ENCODE results near the gene RAMAC.
"Not testable (repeated sequence)": the region's sequence is repeated elsewhere in the genome, so short reads cannot be mapped to it uniquely, and the experiment has no call there.

RAMAC gene

DNA sequence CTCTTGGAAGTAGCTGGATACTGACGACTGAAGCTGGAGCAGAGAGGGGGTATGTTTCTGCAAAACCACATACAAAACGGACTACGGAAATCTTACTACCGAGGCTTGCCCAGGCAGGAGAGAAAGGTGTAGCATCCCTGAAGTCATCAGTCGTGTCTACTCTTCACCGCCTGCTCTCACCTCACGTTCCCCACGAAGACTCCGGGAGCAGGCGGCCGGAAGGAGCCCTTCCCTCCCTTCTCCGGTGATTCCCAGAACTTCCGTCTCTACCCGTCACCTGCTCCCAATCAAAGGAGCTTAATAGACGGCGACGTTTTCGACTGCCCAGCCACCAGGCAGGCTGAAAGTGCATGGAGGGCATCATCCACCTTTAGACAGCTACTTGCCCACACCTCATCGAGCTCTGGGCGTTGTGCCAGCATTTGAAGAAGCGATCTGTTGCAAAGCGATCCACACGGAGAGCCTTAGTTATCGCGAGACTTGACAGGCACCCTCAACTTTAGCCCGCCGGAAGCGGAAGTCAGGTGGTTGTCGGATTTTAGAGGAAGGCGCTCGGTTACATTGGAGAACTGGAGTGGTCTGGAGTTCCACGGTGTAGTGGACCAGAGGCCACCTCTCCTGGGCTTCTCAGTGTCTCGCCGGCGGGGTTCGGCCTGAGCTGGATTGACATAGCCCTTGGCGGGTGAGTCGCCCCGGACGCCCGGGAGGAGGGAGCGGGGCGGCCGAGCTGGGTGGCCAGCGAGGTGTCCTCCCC is at the start of gene RAMAC:
Gene RAMAC (plus strand): TSS at position 523 of the 754 bp plus-strand sequence. CDS start 2,809 bp downstream, outside the sequence.
- peak; percentile 87 for DNase-seq

DNA sequence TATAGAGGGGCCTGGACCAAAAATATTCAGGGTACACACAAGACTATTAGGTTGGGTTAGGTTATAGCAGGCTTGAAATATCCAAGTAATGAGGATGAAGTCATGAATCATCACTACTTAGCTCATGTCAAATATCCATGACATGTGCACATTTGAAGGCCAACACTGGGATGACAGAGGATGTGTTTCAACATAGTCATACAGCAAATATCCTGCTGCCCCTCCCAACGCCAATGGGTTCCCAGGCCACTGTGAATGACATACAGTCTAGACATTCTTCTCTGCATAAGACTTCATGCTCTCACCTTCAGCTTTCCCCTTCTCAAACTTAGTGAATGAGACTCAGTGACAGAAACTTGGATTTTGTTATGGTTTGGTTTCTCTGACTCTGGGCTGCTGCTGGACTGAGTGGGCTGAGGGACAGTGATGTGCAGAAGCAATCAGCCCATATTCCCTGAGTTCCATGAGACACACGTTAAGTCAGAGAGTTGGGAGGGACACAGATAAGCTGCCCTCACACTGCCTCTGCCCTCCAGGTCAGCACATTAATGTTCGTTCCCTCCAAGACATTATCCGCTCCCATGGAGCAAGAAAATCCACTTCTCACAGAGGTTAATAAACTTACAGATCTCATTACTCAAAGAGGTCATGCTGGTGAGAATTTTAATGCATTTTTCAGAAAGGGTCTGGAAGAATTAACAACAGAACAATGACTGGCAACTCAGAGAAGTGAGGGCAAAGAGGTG is 48.9 kb upstream of the RAMAC start:
- no peak for DNase-seq

DNA sequence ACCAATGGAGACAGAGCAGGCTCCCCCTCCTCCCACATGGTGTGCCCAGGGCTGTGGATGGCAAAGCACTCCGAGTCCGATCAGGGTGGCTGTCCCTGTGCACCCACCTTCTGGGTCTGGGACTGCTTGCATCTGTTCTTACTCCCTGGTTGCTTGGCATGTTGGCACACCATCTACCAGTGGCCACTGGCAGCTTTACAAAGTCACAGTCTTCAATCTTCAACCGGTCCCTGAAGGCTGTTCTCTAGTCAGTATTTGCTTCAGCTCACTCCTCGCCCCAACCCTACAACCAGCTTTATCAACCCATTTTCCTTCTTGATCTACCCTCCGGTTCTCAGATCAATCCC is 48.3 kb upstream of the RAMAC start:
- no peak for DNase-seq

- not testable (repeated sequence) for DNase-seq
Observed at GRCh38 chr15:82939678-82940077, 46.3 kb upstream of the RAMAC start.

DNA sequence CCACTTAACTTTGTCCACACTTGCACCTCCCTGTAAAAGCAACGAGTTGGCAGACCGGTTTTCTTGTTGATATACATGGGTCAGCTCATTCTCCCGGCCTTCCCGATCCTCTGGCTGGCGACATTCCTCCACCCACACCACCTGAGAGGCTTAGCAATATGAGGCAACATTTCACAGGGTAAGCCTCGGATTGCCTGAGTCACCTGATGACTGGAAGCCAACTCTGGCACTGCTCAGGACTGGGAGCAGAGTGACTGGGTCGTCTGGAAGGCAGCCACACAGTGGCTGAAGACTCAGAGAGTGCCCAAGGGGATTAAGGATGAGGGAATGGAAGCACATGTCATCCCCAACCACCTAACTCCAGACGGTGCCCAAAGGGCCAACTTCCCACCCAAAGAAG is 43.3 kb upstream of the RAMAC start:
- DNase-seq: no peak

DNA sequence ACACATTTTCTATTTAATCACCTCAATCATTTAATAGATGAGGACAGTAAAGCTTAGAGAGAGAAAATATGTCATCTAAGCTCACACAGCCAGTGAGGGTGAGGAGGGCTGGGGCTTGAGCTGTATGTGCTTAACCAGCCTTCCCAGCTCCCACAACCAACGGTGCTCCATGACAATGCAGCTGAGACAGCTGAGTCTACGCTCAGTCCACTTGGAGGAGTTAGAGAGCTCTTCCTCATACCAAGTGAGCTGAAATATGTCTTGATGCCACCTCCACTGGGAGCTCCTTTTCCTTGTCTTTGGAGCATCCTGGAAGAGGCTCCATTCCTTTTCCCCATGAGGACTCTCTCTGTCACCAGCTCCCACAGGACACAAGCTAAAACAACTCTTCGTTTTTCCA is 42.8 kb upstream of the RAMAC start:
- no peak for DNase-seq

DNA sequence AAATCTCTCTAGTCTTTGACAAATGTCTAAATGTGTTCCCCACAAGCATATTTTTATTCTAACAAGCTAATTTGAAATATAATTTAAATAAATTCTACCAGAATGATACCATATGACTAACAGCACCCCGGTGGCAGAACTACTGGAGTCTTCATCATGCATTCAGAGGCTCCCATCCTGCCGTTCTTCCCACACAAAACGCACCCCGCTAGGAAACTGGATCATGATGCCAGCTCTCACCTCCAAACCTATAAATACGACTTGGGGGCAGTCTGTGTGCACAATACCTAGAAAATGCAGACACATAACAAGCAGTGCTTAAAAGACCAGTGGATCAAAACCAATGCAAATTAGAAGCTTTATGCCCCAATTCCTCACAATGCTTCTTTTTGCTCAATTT is 42.0 kb upstream of the RAMAC start:
- no peak for DNase-seq

- no peak for DNase-seq
Observed at GRCh38 chr15:82944821-82945220, 41.2 kb upstream of the RAMAC start.

GRCh38 chr15:82945326-82945725 is 40.7 kb upstream of the RAMAC start:
- DNase-seq: no peak

GRCh38 chr15:82946155-82946701 is 39.8 kb upstream of the RAMAC start:
- DNase-seq: no peak

GRCh38 chr15:82950295-82950694 is 35.7 kb upstream of the RAMAC start:
- DNase-seq: no peak

- no peak for DNase-seq
Observed at GRCh38 chr15:82950746-82951370, 35.2 kb upstream of the RAMAC start.

DNA sequence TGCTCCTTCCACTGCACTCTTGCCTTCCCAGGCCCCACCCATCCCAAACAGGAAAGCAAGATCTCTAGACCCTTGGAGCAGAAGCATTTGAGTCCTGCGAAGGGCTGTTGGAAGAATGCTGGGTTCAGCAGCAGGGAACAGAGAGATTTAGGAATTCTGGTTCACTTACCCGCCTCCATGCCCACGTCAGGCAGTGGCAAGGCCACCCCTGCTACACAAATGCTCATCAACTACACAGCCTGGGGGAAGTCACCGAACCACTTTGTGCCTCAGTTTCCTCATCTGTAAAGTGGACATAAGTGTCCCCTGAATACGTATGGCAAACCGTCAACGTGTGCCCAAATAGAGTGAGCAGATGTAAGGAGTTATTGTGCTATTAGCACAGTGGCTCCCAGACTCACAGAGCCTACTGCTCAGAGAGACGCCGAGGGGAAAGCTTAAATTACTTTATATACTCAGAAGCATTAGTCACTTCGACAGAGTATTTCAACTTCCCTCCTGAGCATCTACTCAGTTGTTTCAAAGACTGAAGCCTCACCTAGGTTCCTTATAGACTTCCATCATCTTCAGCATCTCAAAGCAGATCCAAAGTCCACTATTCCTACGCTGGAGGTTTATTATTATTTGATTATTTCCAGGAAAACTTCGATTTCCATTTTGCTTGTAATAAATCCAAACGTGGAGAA is 34.4 kb upstream of the RAMAC start:
- no peak for DNase-seq

DNA sequence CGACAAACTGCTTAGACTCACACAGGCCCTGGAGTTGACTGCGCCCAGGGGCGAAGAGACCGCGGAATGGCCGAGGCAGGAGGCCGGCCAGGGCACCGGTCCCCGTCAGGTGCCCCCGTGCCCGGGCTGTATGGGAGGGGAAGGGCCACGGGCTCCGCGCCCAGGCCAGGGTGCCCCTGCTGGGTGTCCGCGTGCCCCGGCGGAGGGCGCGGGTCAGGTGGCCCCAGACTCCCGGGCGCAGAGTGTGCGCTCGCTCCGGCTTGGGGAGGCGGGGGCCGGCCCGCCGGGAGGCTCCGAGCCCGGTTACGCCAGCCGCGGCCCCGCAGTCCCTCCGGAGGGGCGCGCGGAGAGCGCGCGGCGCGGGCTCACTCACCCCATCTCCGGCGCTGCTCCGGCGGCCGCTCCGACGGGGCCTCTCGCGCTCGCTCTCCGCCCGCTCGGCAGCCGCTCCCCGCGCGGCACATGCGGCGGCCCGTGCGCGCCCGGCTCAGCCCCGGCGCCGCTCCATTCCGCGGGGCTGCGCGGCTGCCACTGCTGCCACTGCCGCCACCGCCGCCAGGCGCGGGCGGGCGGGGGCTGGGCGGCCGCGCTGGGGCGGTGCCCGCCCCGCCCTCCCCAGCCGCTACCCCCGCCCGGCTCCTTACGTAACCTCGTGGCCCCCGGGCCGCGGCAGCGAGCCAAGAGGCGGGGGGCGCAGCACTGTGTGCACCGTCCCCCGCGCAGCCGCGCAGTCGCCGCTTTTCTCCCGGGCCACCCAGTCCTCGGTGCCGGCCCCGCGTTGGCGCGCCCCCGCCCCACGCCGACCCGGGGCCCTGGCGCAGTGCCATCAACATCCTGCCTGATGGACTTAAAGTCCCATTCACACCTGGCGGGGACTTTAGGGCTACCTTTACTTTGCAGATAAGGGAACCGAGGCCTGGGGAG is 33.6 kb upstream of the RAMAC start, which contains the start of gene HOMER2:
Gene HOMER2 (minus strand): TSS at position 563 of the 924 bp plus-strand sequence. CDS start 185 bp downstream, at position 378.
- DNase-seq: no peak

GRCh38 chr15:82958638-82959037 is 27.4 kb upstream of the RAMAC start:
- DNase-seq: no peak

DNA sequence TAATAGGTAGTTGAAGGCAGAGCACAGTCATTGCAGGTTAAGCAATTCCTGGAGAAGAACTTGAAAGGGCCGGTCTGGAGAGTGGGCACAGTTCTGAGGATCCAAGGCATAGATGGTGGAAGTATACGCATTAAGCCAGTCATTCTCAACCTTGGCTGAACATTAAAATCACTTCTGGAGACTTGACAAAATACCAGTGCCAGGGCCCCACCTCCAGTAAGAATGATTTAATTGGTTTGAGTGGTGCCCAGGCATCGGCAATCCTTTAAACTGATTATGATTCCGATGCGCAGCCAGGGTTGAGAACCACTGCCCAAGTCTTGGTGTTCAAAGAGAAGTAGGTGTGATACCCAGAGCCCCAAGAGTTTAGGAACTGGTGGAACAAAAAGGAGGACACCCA is 26.6 kb upstream of the RAMAC start:
- DNase-seq: no peak

DNA sequence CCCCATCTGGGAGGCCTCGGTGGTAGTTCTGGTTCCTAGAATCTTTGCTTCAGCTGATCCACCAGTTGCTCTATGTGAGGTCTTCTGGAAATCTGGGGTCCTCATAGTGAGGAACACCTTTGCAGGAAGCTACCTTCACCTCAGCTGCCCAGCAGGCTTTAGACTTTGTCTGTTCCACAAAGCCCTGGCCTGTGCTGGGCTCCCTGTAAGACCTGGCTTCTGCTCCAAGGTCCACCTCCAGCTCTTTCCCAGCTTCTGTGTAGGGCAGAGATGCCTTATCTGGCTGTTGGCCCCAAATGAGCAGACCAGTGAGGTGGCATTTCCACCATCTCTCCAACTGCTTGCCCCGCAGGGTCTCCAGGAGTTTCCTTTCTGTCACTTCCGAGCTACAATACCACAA is 25.2 kb upstream of the RAMAC start:
- no peak for DNase-seq

DNA sequence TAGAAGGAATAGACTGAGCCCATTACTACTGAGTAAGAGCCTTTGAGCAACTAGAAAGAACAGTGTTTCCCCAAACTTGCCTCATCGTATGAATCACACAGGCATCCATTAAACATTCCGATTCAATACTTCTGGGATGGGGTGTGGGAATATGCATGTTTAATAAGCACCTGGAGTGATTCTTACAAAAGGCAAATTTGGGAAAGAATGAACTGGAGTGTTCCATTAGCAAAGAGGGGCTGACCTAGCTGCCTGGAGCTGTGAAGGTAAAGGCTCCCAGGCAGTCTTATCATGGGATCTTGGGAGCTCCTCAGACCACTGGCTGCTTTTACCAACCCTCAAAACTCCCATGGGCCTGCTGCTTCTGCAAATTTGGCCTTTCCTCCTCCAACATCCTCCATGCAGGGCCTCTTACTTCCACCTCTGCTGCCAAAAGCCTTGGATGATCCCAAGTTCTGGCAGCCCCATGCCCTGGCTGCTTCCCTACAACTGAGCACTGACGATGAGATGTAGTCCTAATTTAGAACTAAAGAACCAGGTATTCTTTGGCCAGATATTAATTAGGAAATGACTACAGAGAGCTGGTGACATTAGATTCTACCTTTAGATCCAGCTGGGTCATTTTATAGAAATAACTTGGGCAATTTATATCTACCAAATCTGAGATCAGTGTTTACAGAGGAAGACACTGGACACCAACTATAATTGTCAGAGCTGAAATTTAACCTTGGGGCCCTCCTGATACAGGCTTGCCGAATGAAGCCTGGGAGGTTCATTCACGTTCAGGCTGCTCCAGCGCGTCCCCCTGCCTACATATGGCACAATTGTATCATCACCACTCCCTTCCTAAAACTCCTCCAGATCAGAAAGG is 22.3 kb upstream of the RAMAC start:
- no peak for DNase-seq

DNA sequence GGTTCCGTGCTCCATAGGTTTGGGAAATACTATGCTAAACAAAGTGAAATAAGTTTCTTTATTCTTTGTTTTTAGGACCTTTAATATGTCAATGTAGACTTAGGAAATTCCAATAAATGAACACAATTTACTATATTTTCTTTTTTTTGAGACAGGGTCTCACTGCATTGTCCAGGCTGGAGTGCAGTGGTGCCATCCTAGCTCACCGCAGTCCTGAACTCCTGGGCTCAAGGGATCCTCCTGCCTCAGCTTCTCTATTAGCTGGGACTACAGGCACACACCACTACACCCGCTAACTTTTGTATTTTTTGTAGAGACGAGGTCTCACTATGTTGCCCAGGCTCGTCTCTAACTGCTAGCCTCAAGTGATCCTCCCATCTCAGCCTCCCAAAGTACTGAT is 21.1 kb upstream of the RAMAC start:
- DNase-seq: no peak

DNA sequence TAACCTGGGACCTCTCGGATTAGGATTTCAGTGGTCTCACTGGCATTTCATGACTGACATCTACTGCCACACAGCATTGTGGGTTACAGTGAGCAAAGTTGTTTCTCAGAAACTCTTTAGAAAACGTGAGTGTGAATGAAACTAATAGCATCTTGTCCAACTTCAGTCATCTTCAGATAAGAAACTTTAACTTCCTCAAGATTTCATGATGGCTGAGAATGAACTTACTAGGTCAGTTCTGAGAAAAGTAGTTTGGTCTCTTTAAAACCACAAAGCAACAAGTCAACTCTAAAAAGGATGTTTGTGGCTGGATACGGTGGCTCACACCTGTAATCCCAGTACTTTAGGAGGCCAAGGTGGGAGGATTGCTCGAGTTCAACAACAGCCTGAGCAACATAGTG is 19.3 kb upstream of the RAMAC start:
- DNase-seq: no peak

- DNase-seq: no peak
Observed at GRCh38 chr15:82968066-82968465, 17.9 kb upstream of the RAMAC start.
